Medulla oblongata (tissue), 1 donor: ENCODE data around the gene TMBIM4.

Experiments used
- DNase-seq: peaks from one replicate; pipeline ENCODE4 v3.0.0-alpha.2; 2015; ENCODE audit errors: extremely low spot score

The TMBIM4 gene

DNA sequence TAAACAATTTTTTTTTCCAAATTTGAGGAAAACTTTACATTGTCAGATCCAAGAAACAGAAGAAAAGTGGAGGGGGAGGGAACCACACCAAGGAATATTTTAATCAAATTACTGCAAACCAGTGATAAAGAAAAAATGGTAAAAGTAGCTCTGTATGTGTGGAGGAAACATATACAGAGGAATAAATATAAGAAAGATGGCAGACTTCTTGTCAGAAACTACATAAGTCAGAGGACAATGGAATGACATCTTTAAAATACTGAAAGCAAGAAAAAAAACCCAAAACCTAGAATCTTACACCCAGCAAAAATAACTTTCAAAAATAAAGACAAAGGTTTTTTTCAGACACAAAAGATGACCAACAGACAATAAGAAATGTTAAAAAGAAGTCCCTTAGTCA is 29.1 kb downstream of the TMBIM4 start:
- DNase-seq: no peak

- DNase-seq: no peak
These were observed 30.5 kb downstream of the TMBIM4 start for GRCh38 chr12:66139328-66139727.

DNA sequence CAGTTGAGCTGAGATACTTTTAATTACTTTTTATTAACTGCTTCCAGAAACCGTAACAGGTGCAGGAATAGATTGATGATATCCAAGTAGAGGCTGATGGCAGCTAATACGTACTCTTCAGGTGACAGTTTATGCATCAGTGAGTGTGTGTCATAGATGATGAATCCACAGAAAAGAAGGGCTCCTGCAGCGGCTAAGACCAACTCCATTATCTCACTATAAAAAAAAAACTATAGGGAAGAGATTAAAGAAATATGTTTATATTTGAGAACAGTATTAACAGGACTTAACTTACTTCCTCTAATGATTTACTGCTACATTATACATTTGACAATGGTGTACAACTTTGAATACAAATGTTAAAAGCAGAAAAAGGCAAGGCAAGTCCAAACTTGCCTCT is 31.9 kb downstream of the TMBIM4 start:
- no peak for DNase-seq

GRCh38 chr12:66132408-66132807 is 37.4 kb downstream of the TMBIM4 start:
- DNase-seq: no peak

- no peak for DNase-seq
These were observed 38.6 kb downstream of the TMBIM4 start for GRCh38 chr12:66131067-66131688.

DNA sequence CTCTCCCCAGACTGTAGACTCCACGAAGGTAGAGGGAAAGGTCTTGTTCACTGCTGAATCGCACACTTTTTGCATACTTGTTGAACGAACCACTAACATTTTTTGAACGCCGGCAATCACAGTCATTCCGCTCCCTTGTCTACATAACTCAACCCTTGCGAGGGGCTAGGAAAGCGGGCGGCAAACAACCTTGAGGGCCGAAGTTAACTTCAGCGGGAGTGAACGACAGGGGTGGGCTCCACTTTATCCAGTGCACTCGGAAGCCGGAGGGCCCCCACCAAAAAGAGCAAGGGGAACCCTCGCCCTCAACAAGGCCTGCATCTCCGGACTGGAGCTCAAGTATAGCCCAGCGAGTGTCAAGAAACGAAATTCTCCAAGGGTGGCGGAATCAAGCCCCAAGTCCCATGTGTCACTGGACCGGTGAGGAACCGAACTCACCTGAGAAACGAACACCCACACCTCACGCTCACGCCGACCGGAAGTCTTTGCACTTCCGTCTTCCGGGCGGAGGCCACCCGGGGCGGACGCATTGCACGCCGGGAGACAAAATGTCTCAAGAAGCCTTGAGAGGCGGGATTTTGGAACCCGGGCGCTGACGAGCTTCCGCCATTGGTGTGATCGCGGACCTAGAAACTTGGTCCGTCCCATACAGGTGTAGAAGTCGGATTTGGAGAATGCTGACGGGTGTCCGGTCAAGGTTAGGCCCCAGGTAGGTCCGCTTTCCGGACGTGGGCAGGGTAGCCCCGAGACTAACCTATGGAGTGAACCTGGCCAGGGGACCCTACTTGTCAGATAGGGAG is 39.3 kb downstream of the TMBIM4 start, which contains the start of gene LLPH:
LLPH (minus strand) TSS at position 484 of the 800 bp plus-strand sequence. CDS start 1,644 bp downstream, outside the sequence.
- peak; percentile 94 for DNase-seq

DNA sequence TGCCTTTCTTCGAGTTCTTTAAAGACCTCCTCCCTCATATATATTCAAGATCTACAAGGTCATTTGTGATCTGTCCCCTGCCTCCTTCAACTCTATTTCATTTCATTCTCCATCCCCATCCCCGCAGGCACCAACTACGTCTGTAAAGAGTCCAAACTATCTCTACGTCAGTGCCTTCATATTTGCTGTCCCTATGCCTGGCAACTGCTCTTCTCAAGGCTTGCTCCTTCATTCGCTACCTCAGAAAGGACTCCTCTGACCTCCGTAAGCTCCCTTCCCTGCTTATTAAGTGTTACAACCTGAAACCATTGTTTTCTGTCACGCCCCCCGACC is 39.9 kb downstream of the TMBIM4 start:
- no peak for DNase-seq

GRCh38 chr12:66127650-66128049 is 42.1 kb downstream of the TMBIM4 start:
- no peak for DNase-seq

GRCh38 chr12:66120477-66120876 is 49.3 kb downstream of the TMBIM4 start:
- DNase-seq: no peak

DNA sequence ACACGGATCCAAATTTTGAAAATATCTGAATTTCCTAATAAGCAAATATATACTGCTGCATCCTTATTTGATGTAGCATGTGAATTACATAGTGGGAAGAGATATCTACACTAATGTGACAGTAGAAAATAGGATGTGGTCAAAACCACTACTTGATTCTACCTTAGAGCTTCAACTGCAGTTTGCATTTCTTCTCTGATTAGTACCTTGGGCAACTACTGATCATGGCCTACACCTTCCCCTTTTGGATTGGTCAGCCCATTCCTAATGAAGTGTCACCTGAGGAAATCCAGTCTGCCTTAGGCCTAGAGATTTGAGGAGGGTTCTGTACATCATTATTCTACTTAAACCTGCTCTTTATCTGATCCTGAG is 49.9 kb downstream of the TMBIM4 start:
- DNase-seq: no peak

DNA sequence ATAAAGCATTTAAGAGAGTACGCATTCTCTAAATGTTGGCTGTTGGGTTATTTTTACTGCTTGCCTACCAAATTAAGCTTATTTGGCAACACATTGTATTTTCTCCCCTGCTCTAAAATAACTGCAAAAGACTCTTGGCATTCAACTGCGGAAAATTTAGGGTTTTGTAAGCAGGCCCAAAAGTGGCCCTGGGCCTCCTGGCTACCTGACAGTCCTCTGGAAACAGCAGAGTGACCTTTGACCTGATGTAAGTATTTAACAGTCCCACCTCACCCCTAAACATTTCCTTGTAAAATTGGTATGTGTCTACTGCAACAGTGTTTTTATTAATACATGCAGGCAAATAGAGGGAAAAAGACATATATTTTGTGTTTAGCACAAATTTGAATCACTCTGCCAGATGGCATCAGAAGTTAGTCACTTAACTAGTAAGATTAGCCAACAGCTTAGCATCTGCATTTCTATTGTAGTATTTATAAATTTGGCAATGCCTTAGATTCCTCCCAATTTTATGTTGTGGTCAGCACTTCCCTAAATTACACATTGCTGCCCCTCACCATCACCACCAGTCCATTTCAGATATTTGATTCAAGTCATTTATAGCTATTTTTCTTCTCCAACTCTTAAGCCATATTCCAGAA is 50.4 kb downstream of the TMBIM4 start:
- no peak for DNase-seq

- DNase-seq: no peak
These were observed 51.4 kb downstream of the TMBIM4 start for GRCh38 chr12:66118240-66118891.

GRCh38 chr12:66117242-66117641 is 52.6 kb downstream of the TMBIM4 start:
- no peak for DNase-seq

DNA sequence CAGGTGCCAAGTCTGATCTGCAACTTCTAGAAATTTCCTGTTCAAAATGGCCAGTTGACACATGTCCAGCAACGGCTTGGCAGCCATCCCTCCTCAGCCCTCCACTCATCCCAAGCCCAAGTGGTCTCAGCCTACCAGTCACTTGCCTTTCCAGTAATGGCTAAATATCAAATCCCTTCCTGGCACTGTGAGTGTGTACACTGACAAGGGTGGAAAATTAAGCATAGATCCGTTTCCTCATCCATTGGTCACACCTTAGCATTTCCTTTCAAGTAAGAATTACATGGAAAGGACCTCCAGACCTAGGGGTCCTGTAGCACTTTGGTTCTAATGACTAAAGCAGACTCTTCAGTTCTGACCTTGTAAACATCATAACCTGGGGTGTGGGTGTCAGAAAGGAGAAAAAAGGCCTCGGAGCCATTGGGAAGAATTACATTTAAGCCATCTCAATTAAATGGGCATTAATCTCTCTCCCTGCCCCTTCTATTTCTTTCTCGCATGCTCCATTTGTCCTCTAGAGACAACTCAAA is 54.7 kb downstream of the TMBIM4 start:
- no peak for DNase-seq

GRCh38 chr12:66113471-66113870 is 56.3 kb downstream of the TMBIM4 start:
- DNase-seq: no peak

DNA sequence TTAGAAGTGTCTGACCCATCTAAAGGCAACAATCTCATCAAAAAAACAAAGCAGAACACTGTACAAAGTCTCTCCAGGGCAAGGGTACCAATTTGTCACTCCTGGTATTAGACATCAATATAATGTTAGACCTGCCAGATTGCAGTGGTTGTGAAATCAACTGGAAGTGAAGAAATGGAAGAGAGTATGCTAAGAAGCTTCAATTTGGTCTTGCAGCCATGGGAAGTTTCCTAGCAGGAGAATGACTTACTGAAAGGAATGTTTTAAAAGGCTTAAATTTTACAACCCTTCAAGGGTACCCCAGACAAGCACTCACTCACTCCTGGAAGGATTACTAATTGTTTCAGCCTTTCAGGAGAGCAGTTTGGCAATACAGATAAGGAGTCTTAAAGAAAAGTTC is 58.2 kb downstream of the TMBIM4 start:
- DNase-seq: no peak

GRCh38 chr12:66109056-66109455 is 60.7 kb downstream of the TMBIM4 start:
- DNase-seq: no peak

DNA sequence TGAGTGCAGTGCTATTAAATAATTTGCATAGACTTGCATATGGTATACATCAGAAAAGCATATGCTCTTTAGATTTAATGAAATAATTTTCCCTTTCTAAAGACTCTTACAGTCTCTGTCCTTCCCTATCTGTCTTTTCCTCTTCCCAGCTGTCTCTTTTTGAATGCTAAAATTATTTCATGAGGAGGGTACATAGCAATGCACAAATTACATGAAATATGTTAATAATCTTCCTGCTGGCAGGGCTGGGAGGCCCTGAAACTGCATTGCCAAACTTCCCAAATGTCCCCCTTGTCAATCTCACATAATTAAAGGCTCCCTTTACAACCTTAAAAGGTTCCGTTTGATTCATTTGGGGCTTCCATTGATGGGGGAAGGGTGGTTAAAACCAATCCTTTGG is 61.4 kb downstream of the TMBIM4 start:
- DNase-seq: no peak

DNA sequence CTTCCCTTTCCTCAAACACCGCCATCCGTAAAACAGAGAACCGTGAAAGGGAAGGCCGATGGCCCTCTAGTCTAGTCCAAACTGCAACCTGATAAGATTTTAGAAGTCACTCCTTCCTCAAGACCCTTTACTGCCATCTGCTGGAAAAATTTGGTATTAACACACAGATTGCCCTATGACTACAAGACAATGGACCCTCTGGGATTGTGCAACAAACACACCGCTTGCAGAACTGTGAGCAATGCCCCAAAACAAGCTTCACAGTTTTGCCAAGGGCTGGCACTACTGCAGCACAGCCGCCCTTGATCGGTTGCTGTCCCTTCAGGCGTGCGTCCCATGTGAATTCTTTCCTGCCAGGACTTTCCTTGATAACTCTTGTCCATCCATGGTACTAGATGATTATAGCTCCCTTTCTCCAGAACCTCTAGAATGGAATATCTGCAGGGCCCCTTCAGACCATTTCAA is 62.3 kb downstream of the TMBIM4 start:
- DNase-seq: peak; percentile 92

- DNase-seq: no peak
These were observed 66.5 kb downstream of the TMBIM4 start for GRCh38 chr12:66103016-66103913.
